ENCODE data around the gene HSPB9. TPM values are rescaled to one million over a fixed set of nuclear protein-coding genes. Genes with fewer than 3 reads are reported as not detected.

HSPB9 gene
- total RNA-seq, 1 donor from 2014 or later: not detected

- FAIRE-seq: no peak
- H3K4me3 ChIP-seq (ENCODE audit: low read depth, low read length): no peak overlapping the region
- no peaks in the 10 kb centered on the region for H3K36me3 ChIP-seq (ENCODE audit: control insufficient read depth, insufficient read depth, low read length)
- DNase-seq (ENCODE audit: low read depth): no peak
- TF ChIP-seq CTCF (IDR thresholded peaks at IDR 0.05; ENCODE audit: insufficient read depth, low read length, severe bottlenecking): no peak
- peaks cover 13% of the 10 kb centered on the region for H3K27me3 ChIP-seq (ENCODE audit: control insufficient read depth, insufficient read depth, low read length)
Measured at GRCh38 chr17:42098730-42099399, 23.7 kb upstream of the HSPB9 start.

GRCh38 chr17:42101513-42102292 lies 20.9 kb upstream of the HSPB9 start:
- Histone ChIP-seq H3K4me3 (ENCODE audit: low read depth, low read length) (no peak overlapping the region), H3K27me3 (ENCODE audit: control insufficient read depth, insufficient read depth, low read length) (peaks cover 13% of the 10 kb centered on the region), H3K36me3 (ENCODE audit: control insufficient read depth, insufficient read depth, low read length) (peaks cover 2% of the 10 kb centered on the region)
- FAIRE-seq: no peak
- DNase-seq (ENCODE audit: low read depth): peak; percentile 49
- peak; percentile 88 for TF ChIP-seq CTCF (IDR thresholded peaks at IDR 0.05; ENCODE audit: insufficient read depth, low read length, severe bottlenecking)

GRCh38 chr17:42103221-42103954 lies 19.2 kb upstream of the HSPB9 start:
- Histone ChIP-seq H3K36me3 (ENCODE audit: control insufficient read depth, insufficient read depth, low read length) (peaks cover 2% of the 10 kb centered on the region), H3K4me3 (ENCODE audit: low read depth, low read length) (no peak overlapping the region), H3K27me3 (ENCODE audit: control insufficient read depth, insufficient read depth, low read length) (no peaks in the 10 kb centered on the region)
- no peak for TF ChIP-seq CTCF (IDR thresholded peaks at IDR 0.05; ENCODE audit: insufficient read depth, low read length, severe bottlenecking)
- no peak for FAIRE-seq
- no peak for DNase-seq (ENCODE audit: low read depth)

- TF ChIP-seq CTCF (IDR thresholded peaks at IDR 0.05; ENCODE audit: insufficient read depth, low read length, severe bottlenecking): no peak
- FAIRE-seq (no peak), DNase-seq (ENCODE audit: low read depth) (no peak)
- H3K27me3 ChIP-seq (ENCODE audit: control insufficient read depth, insufficient read depth, low read length): no peaks in the 10 kb centered on the region
- peaks cover 2% of the 10 kb centered on the region for H3K36me3 ChIP-seq (ENCODE audit: control insufficient read depth, insufficient read depth, low read length)
- no peak overlapping the region for H3K4me3 ChIP-seq (ENCODE audit: low read depth, low read length)
Measured at GRCh38 chr17:42104264-42104663, 18.3 kb upstream of the HSPB9 start.

- TF ChIP-seq CTCF (IDR thresholded peaks at IDR 0.05; ENCODE audit: insufficient read depth, low read length, severe bottlenecking): no peak
- peaks cover 2% of the 10 kb centered on the region for H3K36me3 ChIP-seq (ENCODE audit: control insufficient read depth, insufficient read depth, low read length)
- DNase-seq (ENCODE audit: low read depth) (no peak), FAIRE-seq (no peak)
- no peak overlapping the region for H3K4me3 ChIP-seq (ENCODE audit: low read depth, low read length)
- no peaks in the 10 kb centered on the region for H3K27me3 ChIP-seq (ENCODE audit: control insufficient read depth, insufficient read depth, low read length)
Measured at GRCh38 chr17:42106009-42106408, 16.6 kb upstream of the HSPB9 start.

Data from bronchial epithelial cell (primary cell).